Stomach (tissue), 9 donors: ENCODE data around the gene ERG28. TPM values are rescaled to one million over a fixed set of nuclear protein-coding genes. Genes with fewer than 3 reads are reported as not detected.

ENCODE experiments used
- DNase-seq, 2 donors: peaks; one replicate each; pipeline versions ENCODE4 v3.0.0 to v3.0.0-alpha.2; 2013 to 2019
- H3K27ac ChIP-seq, 5 donors: fragments of 200-600 bp in 4 of 5; sonication (generic) in 4 of 5; one replicate each; pipeline ENCODE4 v1.5.1; 2013 to 2019; ENCODE audit warnings: mild to moderate bottlenecking in 1 of 5, moderate library complexity in 1 of 5
- H3K27me3 ChIP-seq, 3 donors: fragments of 200-600 bp; sonication (generic); one replicate each; pipeline ENCODE4 v1.5.1; 2017 to 2019; ENCODE audit warnings: mixed run types in 1 of 3
- H3K36me3 ChIP-seq, 4 donors: fragments of 200-600 bp; sonication (generic); 1 replicate in 3 of 4; 2 replicates in 1 of 4; pipeline ENCODE4 v1.5.1; 2016 to 2019
- H3K4me1 ChIP-seq, 4 donors: fragments of 200-600 bp; sonication (generic); one replicate each; pipeline ENCODE4 v1.5.1; 2016 to 2019
- H3K4me3 ChIP-seq, 4 donors: fragments of 200-600 bp; sonication (generic) in 3 of 4; one replicate each; pipeline ENCODE4 v1.5.1; 2016 to 2019; ENCODE audit warnings: mild to moderate bottlenecking in 1 of 4
- H3K9me3 ChIP-seq, 4 donors: fragments of 200-600 bp; sonication (generic); one replicate each; pipeline ENCODE4 v1.5.1; 2016 to 2019
- CTCF ChIP-seq, 7 experiments: fragments of 450-650 bp in 4 of 7; fragments of 200-600 bp in 3 of 7; sonication (generic) in 3 of 7; IDR thresholded peaks; one replicate each; pipeline ENCODE4 v1.5.1; 2016 to 2019; ENCODE audit warnings: antibody characterized with exemption in 7 of 7, control low read depth in 2 of 7, mild to moderate bottlenecking in 1 of 7
- EP300 ChIP-seq: sonication (generic); formaldehyde crosslinking; IDR thresholded peaks from one replicate; pipeline ENCODE4 v1.6.1; 2017; ENCODE audit warnings: antibody characterized with exemption
- POLR2A ChIP-seq, 4 donors: fragments of 450-650 bp; IDR thresholded peaks; one replicate each; pipeline ENCODE4 v1.6.1; 2016; ENCODE audit warnings: antibody characterized with exemption in 4 of 4, control low read depth in 2 of 4, mild to moderate bottlenecking in 1 of 4, moderate library complexity in 1 of 4
- POLR2AphosphoS5 ChIP-seq, 3 donors: sonication (generic); formaldehyde crosslinking; IDR thresholded peaks; one replicate each; pipeline ENCODE4 v1.6.1; 2016; ENCODE audit warnings: antibody characterized with exemption in 3 of 3
- whole genome bisulfite sequencing, 5 donors: extraction: QIAGEN DNeasy Blood & Tissue Kit in 3 of 5; methylation state at CpG; one replicate each; pipeline versions ENCODE4 v1.1.5 to v1.1.7; 2013 to 2018; 5-methylcytosine and 5-hydroxymethylcytosine counted together
- intact Hi-C: fragments of 100-400 bp; cut with DNase I; formaldehyde crosslinking; loops from one replicate; pipeline ENCODE4 v1.15.1; 2023; ENCODE audit warnings: low total_unique reads
- polyA plus RNA-seq, 3 donors: library from polyadenylated mRNA; stranded (reverse); fragments of 200-250 nt; gene quantifications; one replicate each; pipeline ENCODE4 v1.2.3, GENCODE V29; 2013
- total RNA-seq, 5 donors: library from RNA; depleted of rRNA; stranded (reverse); fragments of >200 nt; gene quantifications; one replicate each; pipeline versions ENCODE4 v1.1.0 to v1.2.3, GENCODE V29; 2014 to 2016
- donor health status: healthy with polysubstance abuse.
- donor health status: Bipolar disorder and iron deficiency.
- donor health status: healthy.

The ERG28 gene
- total and polyA plus RNA-seq, 8 donors = 3.3 to 24.3 (median 10.3) TPM; not detected in 2

GRCh38 chr14:75626863-75627262 is 33.8 kb downstream of the ERG28 start:
- TF ChIP-seq CTCF (IDR thresholded peaks at IDR 0.05) (no peak), EP300 (no peak), POLR2A (IDR thresholded peaks at IDR 0.05) (no peak), POLR2AphosphoS5 (IDR thresholded peaks at IDR 0.05) (no peak)
- Histone ChIP-seq H3K9me3 (no peaks in the 10 kb centered on the region), H3K36me3 (no peaks in the 10 kb centered on the region), H3K4me3 (no peak overlapping the region), H3K4me1 (no peaks in the 10 kb centered on the region), H3K27ac (no peak overlapping the region), H3K27me3 (peaks cover 0 to 4% (median 0%) of the 10 kb centered on the region in 3 donors)
- no peak for DNase-seq
- 64 to 71% (median 67%) methylated on average over 3 of the region's 3 CpGs for WGBS, 5 donors
- intact Hi-C loops = no loop called here

- H3K27me3 ChIP-seq = peaks cover 0 to 4% (median 0%) of the 10 kb centered on the region in 3 donors
- no peaks in the 10 kb centered on the region for H3K4me1 ChIP-seq
- no peak overlapping the region for H3K27ac ChIP-seq
- WGBS, 5 donors = 92 to 98% (median 93%) methylated on average over 3 of the region's 3 CpGs
- intact Hi-C loops = no loop called here
- no peak for DNase-seq
- TF ChIP-seq CTCF (IDR thresholded peaks at IDR 0.05) = no peak
- no peak for TF ChIP-seq POLR2AphosphoS5 (IDR thresholded peaks at IDR 0.05)
- no peak for TF ChIP-seq EP300
- TF ChIP-seq POLR2A (IDR thresholded peaks at IDR 0.05) = no peak
- H3K9me3 ChIP-seq = no peaks in the 10 kb centered on the region
- H3K36me3 ChIP-seq = no peaks in the 10 kb centered on the region
- no peak overlapping the region for H3K4me3 ChIP-seq
Measured at GRCh38 chr14:75626396-75626795, 34.3 kb downstream of the ERG28 start.

GRCh38 chr14:75625034-75625433 is 35.6 kb downstream of the ERG28 start:
- peaks cover 0 to 4% (median 0%) of the 10 kb centered on the region in 3 donors for H3K27me3 ChIP-seq

DNA sequence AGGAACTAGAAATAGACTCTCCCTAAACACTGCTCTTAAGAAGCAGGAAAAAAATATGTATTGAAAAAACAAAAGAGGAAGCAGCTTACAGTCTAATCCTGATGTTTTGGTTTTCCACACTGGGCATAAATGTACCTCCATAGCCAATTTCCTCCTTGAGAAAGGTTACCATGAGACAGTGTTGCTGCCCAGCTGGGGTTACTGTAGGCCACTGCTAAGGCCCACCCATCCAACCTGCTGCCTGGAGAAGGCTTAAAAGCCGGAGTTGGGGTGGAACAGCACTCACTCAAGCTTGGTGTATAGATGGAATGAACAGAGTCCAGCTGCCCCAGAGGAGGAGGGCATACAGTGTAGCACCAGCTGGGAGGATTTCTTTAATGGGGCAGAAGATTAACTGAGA is 41.1 kb downstream of the ERG28 start:
- DNase-seq = no peak
- intact Hi-C loops = no loop called here
- WGBS, 5 donors = 83 to 96% (median 93%) methylated on average over 1 of the region's 1 CpG
- Histone ChIP-seq H3K4me3 (no peak overlapping the region), H3K36me3 (no peaks in the 10 kb centered on the region), H3K27me3 (no peaks in the 10 kb centered on the region), H3K9me3 (no peaks in the 10 kb centered on the region), H3K4me1 (peaks cover 0 to 4% (median 0%) of the 10 kb centered on the region in 4 donors), H3K27ac (no peak overlapping the region)
- TF ChIP-seq POLR2A (IDR thresholded peaks at IDR 0.05) (no peak), POLR2AphosphoS5 (IDR thresholded peaks at IDR 0.05) (no peak), CTCF (IDR thresholded peaks at IDR 0.05) (no peak), EP300 (no peak)

More at GRCh38 chr14:75625034-75625433, 35.6 kb downstream of the ERG28 start:
- H3K27ac ChIP-seq = no peak overlapping the region
- peaks cover 0 to 4% (median 0%) of the 10 kb centered on the region in 4 donors for H3K4me1 ChIP-seq
- DNase-seq = no peak
- H3K36me3 ChIP-seq = no peaks in the 10 kb centered on the region
- TF ChIP-seq EP300 (no peak), CTCF (IDR thresholded peaks at IDR 0.05) (no peak), POLR2AphosphoS5 (IDR thresholded peaks at IDR 0.05) (no peak), POLR2A (IDR thresholded peaks at IDR 0.05) (no peak)
- H3K9me3 ChIP-seq = no peaks in the 10 kb centered on the region
- intact Hi-C loops = no loop called here
- no peak overlapping the region for H3K4me3 ChIP-seq
- WGBS, 5 donors = 75 to 98% (median 92%) methylated on average over 3 of the region's 3 CpGs
